HG03457 (cell line): ENCODE results near the gene TMEM14C.
A peak's percentile ranks its signal among the peaks of the same experiment; 100 is the strongest.

Source experiments
- ATAC-seq: cut with Tn5 transposase; IDR thresholded peaks from one replicate; pipeline ENCODE4 v1.9.1; 2021; ENCODE audit warnings: moderate number of reproducible peaks; ENCODE audit not compliant: unreplicated experiment

Gene TMEM14C

DNA sequence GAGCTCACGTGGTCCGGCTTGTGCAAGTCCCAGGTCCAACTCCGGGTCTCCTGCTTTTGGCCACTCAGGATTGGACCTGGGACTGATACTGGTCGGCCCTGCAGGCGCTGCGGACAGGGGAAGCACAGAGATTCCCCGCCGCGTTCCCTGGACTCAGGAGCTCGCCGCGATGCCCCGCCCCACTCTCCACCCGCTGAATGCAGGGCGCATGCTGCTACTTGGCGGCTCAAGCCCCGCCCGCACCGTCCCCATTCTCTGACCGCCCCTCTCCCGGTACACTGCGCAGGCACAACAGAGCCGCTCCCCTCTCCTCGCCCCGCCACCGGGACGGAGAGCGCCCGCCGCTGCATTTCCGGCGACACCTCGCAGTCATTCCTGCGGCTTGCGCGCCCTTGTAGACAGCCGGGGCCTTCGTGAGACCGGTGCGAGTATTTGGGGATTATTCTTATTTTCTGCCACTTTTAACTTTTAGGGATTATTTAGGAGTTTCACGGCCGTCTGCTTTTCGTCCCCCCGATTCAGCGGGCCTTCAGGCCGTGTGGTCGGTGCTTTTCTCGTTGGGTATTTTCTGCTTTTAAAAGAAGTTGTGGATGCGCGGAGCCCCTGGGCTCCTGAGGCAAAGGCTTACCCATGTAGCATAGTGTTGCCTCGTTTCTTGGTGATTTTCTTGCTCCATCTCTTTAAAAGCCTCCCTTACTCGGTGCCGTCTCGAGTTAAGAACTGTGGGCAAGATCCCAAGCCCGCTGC is at the start of gene TMEM14C:
TMEM14C (plus strand) TSS at position 251 of the 747 bp plus-strand sequence. CDS start 1,544 bp downstream, outside the sequence.
- peak; percentile 95 for ATAC-seq

GRCh38 chr6:10676403-10676802 is 46.5 kb upstream of the TMEM14C start:
- no peak for ATAC-seq

DNA sequence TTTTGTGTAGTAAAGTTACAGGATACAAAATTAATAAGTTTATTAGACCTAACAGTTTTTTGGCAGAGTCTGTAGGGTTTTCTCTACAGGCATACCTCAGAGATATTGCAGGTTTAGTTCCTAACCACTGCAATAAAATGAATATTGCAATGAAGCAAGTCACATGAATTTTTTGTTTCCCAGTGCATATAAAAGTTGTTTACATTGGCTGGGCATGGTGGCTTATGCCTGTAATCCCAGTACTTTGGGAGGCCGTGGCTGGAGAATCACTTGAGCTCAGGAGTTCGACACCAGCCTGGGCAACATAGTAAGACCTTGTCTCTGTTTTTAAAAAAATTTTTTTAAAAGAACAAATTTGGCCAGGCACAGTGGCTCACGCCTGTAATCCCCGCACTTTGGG is 44.4 kb upstream of the TMEM14C start:
- ATAC-seq, result no peak

DNA sequence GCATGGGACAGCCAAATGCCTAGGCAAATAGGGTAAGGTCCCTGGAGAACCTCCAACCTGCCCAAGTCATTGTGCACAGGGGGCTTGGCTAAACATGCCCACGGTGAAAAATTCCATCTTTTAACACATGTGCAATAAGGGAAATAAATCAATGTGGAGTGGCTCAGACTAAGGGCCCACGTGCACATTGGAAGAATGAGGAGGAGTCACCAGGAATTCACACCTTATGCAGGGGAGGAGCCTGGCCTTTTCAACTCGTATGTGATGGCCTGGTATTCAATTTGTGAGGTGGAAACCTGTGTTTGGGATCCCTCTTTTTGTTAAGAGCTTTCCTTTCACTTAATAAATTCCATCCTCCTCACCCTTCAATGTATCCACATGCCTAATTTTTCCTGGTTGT is 41.1 kb upstream of the TMEM14C start:
- no peak for ATAC-seq

DNA sequence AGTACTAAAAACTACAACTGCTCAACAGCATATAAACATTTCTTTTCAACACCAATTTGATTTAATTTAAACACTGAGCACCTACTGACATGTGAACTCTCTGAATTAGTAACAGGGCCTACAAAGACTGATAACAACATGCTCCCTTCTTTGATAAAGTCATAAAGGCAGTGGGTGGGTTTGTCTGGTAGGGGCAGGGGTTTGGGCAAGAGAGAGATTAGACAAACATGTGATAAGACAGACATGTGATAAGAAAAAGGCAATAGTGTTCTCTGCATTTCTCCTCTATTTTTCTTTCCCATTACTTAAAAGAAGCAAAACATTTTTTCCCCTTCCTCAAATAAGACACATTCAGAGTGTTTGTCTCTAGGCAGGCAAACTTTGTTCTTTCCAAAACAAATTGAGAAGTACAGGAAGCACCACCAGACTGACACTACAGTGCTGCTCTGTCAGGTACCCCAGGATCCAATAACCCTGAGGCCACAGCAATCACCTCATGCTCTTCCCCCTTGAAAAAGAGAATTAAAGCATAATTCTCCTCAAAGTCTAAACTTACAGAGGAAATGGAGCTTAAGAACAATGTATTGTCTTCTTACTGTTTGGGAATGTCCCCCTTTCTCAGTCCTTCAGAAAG is 40.4 kb upstream of the TMEM14C start:
- ATAC-seq, result no peak

GRCh38 chr6:10684618-10685017 is 38.3 kb upstream of the TMEM14C start:
- ATAC-seq, result no peak

- ATAC-seq, result no peak
Observed at GRCh38 chr6:10685092-10685915, 37.6 kb upstream of the TMEM14C start.

GRCh38 chr6:10686901-10687300 is 36.0 kb upstream of the TMEM14C start:
- ATAC-seq, result no peak

GRCh38 chr6:10687582-10687981 is 35.3 kb upstream of the TMEM14C start:
- ATAC-seq, result no peak

GRCh38 chr6:10690651-10691445 is 32.0 kb upstream of the TMEM14C start:
- no peak for ATAC-seq

- no peak for ATAC-seq
Observed at GRCh38 chr6:10692965-10693538, 29.8 kb upstream of the TMEM14C start.

DNA sequence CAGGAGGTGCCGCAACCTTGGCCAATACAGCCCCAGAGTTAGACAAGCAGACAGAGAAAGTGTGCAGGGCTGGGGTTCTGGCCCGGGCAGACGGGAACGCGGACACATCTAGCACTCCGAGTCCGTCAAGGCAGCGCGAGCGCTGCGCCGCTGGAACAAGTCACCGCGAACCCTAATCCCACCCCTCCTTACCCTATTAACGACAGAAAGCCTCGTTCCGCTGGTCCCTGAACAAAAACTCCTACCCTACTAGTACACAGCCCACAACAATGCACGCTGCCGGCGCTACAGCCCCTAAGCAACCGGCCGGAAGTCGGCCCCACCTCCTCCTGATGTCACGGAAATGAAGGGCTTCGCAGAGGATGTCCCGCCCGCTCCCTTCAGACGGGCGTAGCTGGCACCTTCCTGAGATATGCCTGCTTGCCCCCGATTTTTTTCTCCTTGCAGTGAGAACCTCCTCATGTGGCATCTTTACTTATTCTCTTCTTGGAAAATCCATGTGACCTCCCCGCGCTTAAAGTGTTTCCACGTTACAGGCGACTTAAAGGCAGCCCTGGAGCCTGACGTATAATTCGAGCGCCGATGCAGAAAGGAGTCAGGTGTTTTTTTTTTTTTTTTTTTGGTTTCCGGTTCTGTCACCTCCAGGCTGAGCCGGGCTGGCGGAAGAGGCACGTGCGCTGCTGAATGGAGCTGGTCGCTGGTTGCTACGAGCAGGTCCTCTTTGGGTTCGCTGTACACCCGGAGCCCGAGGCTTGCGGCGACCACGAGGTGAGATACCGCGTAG is 28.4 kb upstream of the TMEM14C start, which contains the start of the genes C6orf52 and PAK1IP1:
C6orf52 (minus strand) TSS at position 315 of the 784 bp plus-strand sequence. CDS start 7,066 bp downstream, outside the sequence.
PAK1IP1 (plus strand) TSS at position 671 of the 784 bp plus-strand sequence; CDS start at position 685, 14 bp downstream.
- peak; percentile 96 for ATAC-seq

GRCh38 chr6:10695086-10695657 is 27.7 kb upstream of the TMEM14C start:
- no peak for ATAC-seq

DNA sequence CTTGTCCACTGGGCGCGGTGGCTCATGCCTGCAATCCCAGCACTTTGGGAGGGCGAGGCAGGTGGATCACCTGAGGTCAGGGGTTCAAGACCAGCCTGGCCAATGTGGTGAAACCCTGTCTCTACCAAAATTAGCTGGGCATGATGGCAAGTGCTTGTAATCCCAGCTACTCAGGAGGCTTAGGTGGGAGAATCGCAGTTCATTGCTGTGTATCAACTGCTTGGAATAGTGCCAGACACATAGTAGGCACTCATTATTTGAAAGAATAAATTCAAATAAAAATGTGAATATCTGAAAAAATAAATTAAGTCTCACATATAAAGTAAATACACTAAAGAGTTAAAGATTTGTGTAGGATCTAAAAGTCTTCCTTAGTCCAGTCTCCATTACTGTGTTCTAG is 26.2 kb upstream of the TMEM14C start:
- ATAC-seq, result no peak

- no peak for ATAC-seq
Observed at GRCh38 chr6:10713962-10714361, 8.9 kb upstream of the TMEM14C start.

DNA sequence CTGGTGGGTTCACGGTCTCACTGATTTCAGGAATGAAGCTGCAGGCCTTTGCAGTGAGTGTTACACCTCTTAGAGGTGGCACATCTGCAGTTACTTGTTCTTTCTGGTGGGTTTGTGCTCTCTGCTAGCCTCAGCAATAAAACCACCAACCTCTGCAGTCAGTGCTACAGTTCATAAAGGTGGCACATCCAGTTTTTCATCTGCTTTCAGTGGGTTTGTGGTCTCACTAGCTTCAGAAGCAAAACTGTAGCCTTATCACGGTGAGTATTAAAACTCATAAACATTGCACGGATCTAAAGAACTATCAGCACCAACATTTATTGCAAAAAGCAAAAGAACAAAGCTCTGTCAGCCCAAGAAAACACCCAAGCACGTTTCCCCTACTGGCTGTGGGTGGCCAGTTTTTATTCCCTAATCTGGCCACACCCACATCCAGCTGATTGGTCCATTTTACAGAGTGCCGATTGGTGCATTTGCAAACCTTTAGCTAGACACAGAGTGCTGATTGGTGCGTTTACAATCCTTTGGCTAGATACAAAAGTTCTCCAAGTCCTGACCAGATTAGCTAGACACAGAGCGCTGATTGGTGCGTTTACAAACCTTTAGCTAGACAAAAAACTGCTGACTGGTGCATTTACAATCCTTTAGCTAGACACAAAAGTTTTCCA is 3.4 kb upstream of the TMEM14C start:
- no peak for ATAC-seq

DNA sequence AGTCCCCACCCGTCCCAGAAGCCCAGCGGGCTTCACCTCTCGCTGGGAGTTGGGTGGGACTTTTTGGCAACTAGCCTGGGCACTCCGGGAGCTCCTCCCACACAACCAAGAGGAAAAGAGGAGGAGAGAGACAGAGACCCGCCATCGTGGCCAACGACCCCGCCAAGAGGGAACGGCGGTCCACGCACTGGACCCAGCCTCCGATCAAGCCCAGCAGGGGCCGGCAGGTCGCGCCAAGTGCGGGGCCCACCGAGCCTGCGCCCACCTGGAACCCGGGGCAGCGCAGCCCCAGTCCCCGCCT is 3.0 kb upstream of the TMEM14C start:
- no peak for ATAC-seq

DNA sequence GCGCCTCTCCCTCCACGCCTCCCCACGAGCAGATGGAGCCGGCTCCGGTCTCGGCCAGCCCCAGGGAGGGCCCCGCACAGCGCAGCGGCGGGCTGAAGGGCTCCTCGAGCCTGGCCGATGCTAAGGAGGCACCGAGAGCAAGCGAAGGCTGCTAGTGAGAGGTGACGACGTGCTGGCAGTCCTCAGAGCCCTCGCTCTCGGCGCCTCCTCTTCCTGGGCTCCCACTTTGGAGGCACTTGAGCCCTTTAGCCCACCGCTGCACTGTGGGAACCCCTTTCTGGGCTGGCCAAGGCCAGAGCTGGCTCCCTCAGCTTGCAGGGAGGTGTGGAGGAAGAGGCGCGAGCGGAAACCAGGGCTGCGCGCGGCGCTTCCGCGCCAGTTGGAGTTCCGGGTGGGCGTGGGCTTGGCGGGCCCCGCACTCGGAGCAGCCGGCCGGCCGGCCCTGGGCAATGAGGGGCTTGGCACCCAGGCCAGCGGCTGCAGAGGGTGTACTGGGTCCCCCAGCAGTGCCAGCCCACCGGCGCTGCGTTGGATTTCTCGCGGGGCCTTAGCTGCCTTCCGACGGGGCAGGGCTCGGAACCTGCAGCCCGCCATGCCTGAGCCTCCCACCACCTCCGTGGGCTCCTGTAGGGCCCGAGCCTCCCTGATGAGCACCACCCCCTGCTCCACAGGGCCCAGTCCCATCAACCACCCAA is 2.5 kb upstream of the TMEM14C start:
- no peak for ATAC-seq
